HG02884 (cell line): ENCODE data around the gene DEGS2.
"Not testable (repeated sequence)": the region's sequence is repeated elsewhere in the genome, so short reads cannot be mapped to it uniquely, and the experiment has no call there.

Experiments
- ATAC-seq: cut with Tn5 transposase; IDR thresholded peaks from one replicate; pipeline ENCODE4 v1.9.1; 2021; ENCODE audit warnings: mild to moderate bottlenecking, moderate library complexity; ENCODE audit not compliant: unreplicated experiment

DEGS2 gene

GRCh38 chr14:100159094-100159864, at the start of gene DEGS2:
DEGS2 (minus strand) TSS chr14:100159645; CDS start chr14:100159587, 58 bp downstream.
- ATAC-seq, result no peak

- not testable (repeated sequence) for ATAC-seq
Observed at GRCh38 chr14:100208136-100208535, 48.7 kb upstream of the DEGS2 start.

- not testable (repeated sequence) for ATAC-seq
Observed at GRCh38 chr14:100207588-100207987, 48.1 kb upstream of the DEGS2 start.

GRCh38 chr14:100204835-100205167, 45.4 kb upstream of the DEGS2 start:
- not testable (repeated sequence) for ATAC-seq

- no peak for ATAC-seq
Observed at GRCh38 chr14:100203962-100204834, 44.8 kb upstream of the DEGS2 start.

GRCh38 chr14:100203146-100203545, 43.7 kb upstream of the DEGS2 start:
- ATAC-seq, result no peak

- ATAC-seq, result no peak
Observed at GRCh38 chr14:100202712-100203111, 43.3 kb upstream of the DEGS2 start.

GRCh38 chr14:100201701-100202100, 42.3 kb upstream of the DEGS2 start:
- no peak for ATAC-seq

- ATAC-seq, result no peak
Observed at GRCh38 chr14:100200311-100200710, 40.9 kb upstream of the DEGS2 start.

GRCh38 chr14:100199240-100199860, 39.9 kb upstream of the DEGS2 start:
- ATAC-seq, result no peak

- ATAC-seq, result peak; percentile 3
Observed at GRCh38 chr14:100193417-100194357, 34.2 kb upstream of the DEGS2 start.

- peak; percentile 99 for ATAC-seq
Observed at GRCh38 chr14:100192672-100193416, 33.4 kb upstream of the DEGS2 start.

- no peak for ATAC-seq
Observed at GRCh38 chr14:100192250-100192671, 32.8 kb upstream of the DEGS2 start.

- no peak for ATAC-seq
Observed at GRCh38 chr14:100191584-100192249, 32.3 kb upstream of the DEGS2 start.

- ATAC-seq, result no peak
Observed at GRCh38 chr14:100190126-100190525, 30.7 kb upstream of the DEGS2 start.

- ATAC-seq, result no peak
Observed at GRCh38 chr14:100188392-100189030, 29.1 kb upstream of the DEGS2 start.

GRCh38 chr14:100187247-100187833, 27.9 kb upstream of the DEGS2 start:
- ATAC-seq, result no peak

- ATAC-seq, result not testable (repeated sequence)
Observed at GRCh38 chr14:100181876-100182551, 22.6 kb upstream of the DEGS2 start.
